Adrenal gland (tissue), 12 donors: ENCODE measurements around the gene PEX10. TPM values are rescaled to one million over a fixed set of nuclear protein-coding genes. Genes with fewer than 3 reads are reported as not detected.

Source experiments
- DNase-seq, 7 donors: peaks; one replicate each; pipeline ENCODE4 v3.0.0-alpha.2; 2019 to 2020
- H3K27ac ChIP-seq, 5 donors: fragments of 200-600 bp; sonication (generic) in 4 of 5; 1 replicate in 3 of 5; 2 replicates in 2 of 5; pipeline versions ENCODE4 v1.5.1 to v1.8.0; 2016 to 2020; ENCODE audit warnings: mild to moderate bottlenecking in 1 of 5
- H3K27me3 ChIP-seq: fragments of 200-600 bp; 2 replicates; pipeline ENCODE4 v1.8.0; 2021
- H3K36me3 ChIP-seq, 2 donors: fragments of 200-600 bp; replicated peaks in 1 of 2; 1 replicate in 1 of 2; 2 replicates in 1 of 2; pipeline versions ENCODE4 v1.5.1 to v1.8.0; 2018 to 2022
- H3K4me1 ChIP-seq, 2 donors: fragments of 200-600 bp; replicated peaks in 1 of 2; 1 replicate in 1 of 2; 2 replicates in 1 of 2; pipeline versions ENCODE4 v1.5.1 to v1.8.0; 2018 to 2021
- H3K4me3 ChIP-seq, 4 donors: fragments of 200-600 bp; sonication (generic) in 3 of 4; one replicate each; pipeline ENCODE4 v1.5.1; 2016 to 2018
- H3K9me3 ChIP-seq, 3 donors: fragments of 200-600 bp; sonication (generic) in 1 of 3; replicated peaks in 1 of 3; 1 replicate in 2 of 3; 2 replicates in 1 of 3; pipeline versions ENCODE4 v1.5.1 to v1.8.0; 2016 to 2021
- CTCF ChIP-seq, 6 experiments: fragments of 450-650 bp in 4 of 6; fragments of 200-600 bp in 2 of 6; sonication (generic) in 1 of 6; IDR thresholded peaks; 1 replicate in 5 of 6; 2 replicates in 1 of 6; pipeline versions ENCODE4 v1.5.1 to v1.8.0; 2016 to 2021; ENCODE audit warnings: antibody characterized with exemption in 6 of 6, mild to moderate bottlenecking in 2 of 6, moderate library complexity in 1 of 6
- POLR2A ChIP-seq, 2 donors: fragments of 450-650 bp; IDR thresholded peaks; one replicate each; pipeline ENCODE4 v1.6.1; 2017; ENCODE audit warnings: antibody characterized with exemption in 2 of 2, mild to moderate bottlenecking in 2 of 2, moderate library complexity in 1 of 2
- WGBS, 4 donors: extraction: QIAGEN DNeasy Blood & Tissue Kit in 2 of 4; methylation state at CpG; one replicate each; pipeline versions ENCODE4 v1.1.5 to v1.1.7; 2013 to 2017; 5-methylcytosine and 5-hydroxymethylcytosine counted together
- intact Hi-C, 2 donors: fragments of 100-400 bp; cut with DNase I; formaldehyde crosslinking; loops; one replicate each; pipeline versions ENCODE4 v1.14.1 to v1.15.0; 2022 to 2023
- polyA plus RNA-seq, 3 donors: library from polyadenylated mRNA; stranded (reverse); fragments of 200-250 nt in 2 of 3; fragments of 350-450 nt in 1 of 3; fragmentation: Illumina TruSeq in 1 of 3; extraction: RNeasy Lipid Tissue Mini Kit (QIAGEN cat#74804) in 1 of 3; gene quantifications; one replicate each; pipeline ENCODE4 v1.2.3, GENCODE V29; 2013 to 2014
- total RNA-seq, 9 donors: library from RNA; depleted of rRNA in 4 of 9; stranded (reverse); fragments of >200 nt in 4 of 9; fragments of 120-200 nt in 1 of 9; fragmentation: NEBNext Ultra II Directional in 1 of 9; extraction: Animal tissue kit (Norgen Biotek cat#: 25700) in 1 of 9; gene quantifications; one replicate each; pipeline versions ENCODE4 v1.1.0 to v1.2.4, GENCODE V29; 2013 to 2023
- donor health status: healthy with polysubstance abuse.
- donor health status: Bipolar disorder and iron deficiency.
- donor health status: DM: yes; HTN: yes; CAD: no.
- donor health status: DM: no; HTN: no; CAD: no.
- donor health status: DM: no; HTN: no; CAD: no.
- donor health status: DM: yes; HTN: yes; CAD: no.

PEX10 gene
- total and polyA plus RNA-seq, 12 donors: 25.3 to 81.5 (median 44.7) TPM

- H3K36me3 ChIP-seq: peaks cover 0 to 43% of the 10 kb centered on the region in 2 donors
- no peaks in the 10 kb centered on the region for H3K27me3 ChIP-seq
- peaks cover 10 to 37% of the 10 kb centered on the region in 2 donors for H3K4me1 ChIP-seq
- H3K27ac ChIP-seq: no peak overlapping the region
- no peak overlapping the region for H3K4me3 ChIP-seq
- no peak for DNase-seq
- intact Hi-C loops: no loop called here
- WGBS, 4 donors: 64 to 75% (median 71%) methylated on average over 9 of the region's 9 CpGs
- H3K9me3 ChIP-seq: no peaks in the 10 kb centered on the region
- TF ChIP-seq POLR2A (IDR thresholded peaks at IDR 0.05): no peak
- TF ChIP-seq CTCF (IDR thresholded peaks at IDR 0.05): no peak
Measured at GRCh38 chr1:2393471-2393877, 18.9 kb downstream of the PEX10 start.

GRCh38 chr1:2392686-2393085, 19.7 kb downstream of the PEX10 start:
- Histone ChIP-seq H3K4me1 (peaks cover 10 to 37% of the 10 kb centered on the region in 2 donors), H3K27ac (peak overlapping the region in 3 of 5 donors; percentile 87 to 97 (median 91)), H3K9me3 (no peaks in the 10 kb centered on the region), H3K36me3 (peaks cover 0 to 39% of the 10 kb centered on the region in 2 donors), H3K4me3 (peak overlapping the region in 2 of 4 donors; percentile 80 to 97), H3K27me3 (no peaks in the 10 kb centered on the region)
- TF ChIP-seq POLR2A (IDR thresholded peaks at IDR 0.05): no peak
- TF ChIP-seq CTCF (IDR thresholded peaks at IDR 0.05): no peak
- WGBS, 4 donors: 30 to 40% (median 33%) methylated on average over 15 to 16 of the region's 16 CpGs
- DNase-seq: peak in 1 of 7 donors; percentile 42
- intact Hi-C loops: no loop called here

- H3K9me3 ChIP-seq: no peaks in the 10 kb centered on the region
- peaks cover 0 to 36% of the 10 kb centered on the region in 2 donors for H3K36me3 ChIP-seq
- DNase-seq: peak in 1 of 7 donors; percentile 43
- H3K27me3 ChIP-seq: no peaks in the 10 kb centered on the region
- peak overlapping the region; percentile 76 to 97 (median 87) for H3K27ac ChIP-seq
- H3K4me1 ChIP-seq: peaks cover 10 to 37% of the 10 kb centered on the region in 2 donors
- intact Hi-C loops: no loop called here
- no peak for TF ChIP-seq POLR2A (IDR thresholded peaks at IDR 0.05)
- TF ChIP-seq CTCF (IDR thresholded peaks at IDR 0.05): no peak
- H3K4me3 ChIP-seq: peak overlapping the region; percentile 42 to 97 (median 70)
- 0 to 1% (median 0%) methylated on average over 3 to 62 of the region's 62 CpGs for WGBS, 4 donors
Measured at GRCh38 chr1:2391931-2392509, 20.3 kb downstream of the PEX10 start.

DNA sequence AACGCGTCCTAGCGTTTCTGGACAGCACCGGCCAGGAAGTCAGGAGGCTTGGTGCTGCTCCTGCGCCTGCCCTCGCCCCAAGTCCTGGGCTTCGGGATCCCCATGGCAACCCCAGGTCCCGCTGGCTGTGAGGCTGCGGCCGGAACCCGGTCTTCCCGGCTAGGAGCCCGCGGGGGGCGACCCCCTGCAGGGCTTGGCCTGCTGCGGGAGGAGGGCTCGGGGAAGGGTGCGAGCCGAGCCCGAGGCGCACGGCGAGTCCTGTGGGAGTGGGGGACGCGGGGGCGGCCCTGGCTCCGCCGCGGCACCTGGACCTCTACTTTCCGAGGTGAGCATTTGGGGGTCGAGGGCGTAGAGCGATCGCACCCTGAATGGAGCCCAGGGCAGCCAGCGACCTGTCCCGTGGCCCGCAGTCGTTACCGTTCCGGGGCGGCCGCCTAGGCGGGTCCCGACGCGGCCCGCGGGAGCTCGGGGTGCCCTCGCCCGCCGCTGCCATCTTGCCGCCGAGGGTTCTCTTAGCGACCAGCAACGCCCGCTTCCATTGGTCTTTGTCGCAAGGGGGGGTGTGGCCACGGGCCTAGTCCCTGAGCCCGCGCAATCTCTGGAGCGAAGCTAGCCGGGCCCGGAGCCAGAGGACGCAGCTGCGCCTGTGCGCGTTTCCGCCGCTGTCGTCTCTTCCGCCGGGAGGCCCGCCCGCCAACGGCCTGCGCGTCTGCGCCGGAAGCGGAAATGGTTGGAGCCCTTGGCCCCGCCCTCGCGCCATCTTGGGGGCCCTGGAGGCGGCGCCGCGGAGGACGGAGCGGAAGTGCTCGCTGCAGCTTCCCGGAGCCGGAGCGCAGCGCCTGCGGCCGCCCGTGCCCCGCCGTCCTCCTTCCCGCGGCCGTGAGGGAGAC, 21.1 kb downstream of the PEX10 start, which contains the start of the genes MORN1 and RER1:
Gene MORN1, minus strand, starts transcription at position 514 of the 890 bp plus-strand sequence. Its CDS starts 21 bp downstream, at position 493.
Gene RER1, plus strand, starts transcription at position 801 of the 890 bp plus-strand sequence. CDS start 3,950 bp downstream, outside the sequence.
- H3K4me1 ChIP-seq: peaks cover 10 to 37% of the 10 kb centered on the region in 2 donors

More for the DNA sequence above, 21.1 kb downstream of the PEX10 start, which contains the start of the genes MORN1 and RER1:
- no peaks in the 10 kb centered on the region for H3K27me3 ChIP-seq
- H3K36me3 ChIP-seq: peaks cover 0 to 29% of the 10 kb centered on the region in 2 donors
- intact Hi-C loops: no loop called here
- 0 to 1% (median 0%) methylated on average over 27 to 103 of the region's 103 CpGs; no CpG with 5 or more reads in 1 of the 4 donors for WGBS, 4 donors
- H3K9me3 ChIP-seq: no peaks in the 10 kb centered on the region
- peak within 1 kb of the TSS; percentile 59 to 97 (median 81) for H3K4me3 ChIP-seq
- peak; percentile 99 for DNase-seq
- peak within 1 kb of the TSS; percentile 76 to 97 (median 87) for H3K27ac ChIP-seq
- TF ChIP-seq POLR2A (IDR thresholded peaks at IDR 0.05) (peak; percentile 89 to 90), CTCF (IDR thresholded peaks at IDR 0.05) (peak in 1 of 6 experiments; percentile 8)
